Endothelial cell of umbilical vein (primary cell): Measurements from ENCODE around the gene CASP12. TPM values are rescaled to one million over a fixed set of nuclear protein-coding genes. Genes with fewer than 3 reads are reported as not detected.

Source experiments
- BruUV-seq: library from RNA; stranded (reverse); fragments of 400-500 nt; replicated peaks from 2 replicates; lab custom pipeline; 2021; lab: Mats Ljungman, UMichigan
- CTCF ChIA-PET: fragments of 300-600, 350-600 bp; sonication (Branson Sonifier 250); formaldehyde crosslinking; loops from one replicate; lab custom pipeline; 2021; ENCODE audit warnings: antibody characterized with exemption, inconsistent platforms; lab: Charles Lee
- POLR2A ChIA-PET: fragments of 300-600, 350-600 bp; sonication (Branson Sonifier 250); formaldehyde crosslinking; loops from one replicate; lab custom pipeline; 2021; ENCODE audit warnings: antibody characterized with exemption, inconsistent platforms; lab: Charles Lee
- DNase-seq: peaks from one replicate; pipeline ENCODE4 v3.0.0-alpha.2; 2011; ENCODE audit warnings: low read depth, low spot score
- FAIRE-seq: peaks from 2 replicates; lab custom pipeline; 2011; peaks lifted over from hg19 to GRCh38; lab: Jason Lieb, UNC
- H2AFZ ChIP-seq: 2 replicates; pipeline ENCODE4 v1.6.0; 2012; ENCODE audit warnings: low read depth, low read length, control low read depth, inconsistent platforms
- H3K27ac ChIP-seq: 2 replicates; pipeline ENCODE4 v1.5.1; 2011; ENCODE audit warnings: low read depth, mild to moderate bottlenecking, control low read depth, low read length, moderate library complexity; ENCODE audit not compliant: insufficient read depth
- H3K27me3 ChIP-seq, 2 experiments: 2 replicates each; pipeline versions ENCODE4 v1.6.0 to v1.6.1; 2011; ENCODE audit warnings: low read length in 2 of 2, mixed read lengths in 1 of 2; ENCODE audit not compliant: control insufficient read depth in 2 of 2, insufficient read depth in 2 of 2
- H3K36me3 ChIP-seq, 2 experiments: 2 replicates in 1 of 2; 3 replicates in 1 of 2; pipeline ENCODE4 v1.5.1; 2011; ENCODE audit warnings: low read length in 2 of 2, mild to moderate bottlenecking in 1 of 2, moderate library complexity in 1 of 2; ENCODE audit not compliant: control insufficient read depth in 2 of 2, insufficient read depth in 2 of 2; ENCODE audit errors: extremely low read depth in 1 of 2
- H3K4me1 ChIP-seq: 3 replicates; pipeline ENCODE4 v1.5.1; 2011; ENCODE audit warnings: mild to moderate bottlenecking, low read length; ENCODE audit not compliant: control insufficient read depth, insufficient read depth; ENCODE audit errors: extremely low read depth
- H3K4me2 ChIP-seq: 2 replicates; pipeline ENCODE4 v1.6.1; 2011; ENCODE audit warnings: low read length, control low read depth, mixed read lengths; ENCODE audit not compliant: insufficient read depth
- H3K4me3 ChIP-seq, 3 experiments: fragments of 200-600 bp in 1 of 3; sonication (generic), shearing (Covaris generic) in 1 of 3; replicated peaks in 1 of 3; 2 replicates each; pipeline ENCODE4 v1.5.1; 2011 to 2016; ENCODE audit warnings: control low read depth in 3 of 3, low read length in 3 of 3, mild to moderate bottlenecking in 2 of 3, inconsistent platforms in 1 of 3, low read depth in 1 of 3, moderate library complexity in 1 of 3; ENCODE audit not compliant: insufficient read depth in 1 of 3
- H3K79me2 ChIP-seq: 2 replicates; pipeline ENCODE4 v1.6.0; 2012; ENCODE audit warnings: low read length, inconsistent platforms; ENCODE audit not compliant: control insufficient read depth, insufficient read depth
- H3K9ac ChIP-seq: replicated peaks from 2 replicates; pipeline ENCODE3; 2011; ENCODE audit warnings: low read length, control low read depth; ENCODE audit not compliant: insufficient read depth; ENCODE audit errors: extremely low read depth
- H3K9me1 ChIP-seq: replicated peaks from 3 replicates; pipeline ENCODE4 v1.6.0; 2011; ENCODE audit warnings: mild to moderate bottlenecking, low read length; ENCODE audit not compliant: control insufficient read depth, insufficient read depth; ENCODE audit errors: extremely low read depth
- H3K9me3 ChIP-seq: replicated peaks from 2 replicates; pipeline ENCODE4 v1.5.1; 2012; ENCODE audit warnings: low read length, inconsistent platforms; ENCODE audit not compliant: control insufficient read depth, insufficient read depth
- H4K20me1 ChIP-seq: replicated peaks from 2 replicates; pipeline ENCODE3; 2011; ENCODE audit warnings: mild to moderate bottlenecking, low read length; ENCODE audit not compliant: control insufficient read depth, insufficient read depth; ENCODE audit errors: extremely low read depth
- CTCF ChIP-seq, 2 donors: IDR thresholded peaks; 1 replicate in 1 of 2; 2 replicates in 1 of 2; pipeline ENCODE4 v1.5.1; 2011; ENCODE audit warnings: low read length in 2 of 2, mild to moderate bottlenecking in 2 of 2, moderate library complexity in 2 of 2, control low read depth in 1 of 2, inconsistent platforms in 1 of 2, low read depth in 1 of 2; ENCODE audit not compliant: insufficient read depth in 1 of 2; ENCODE audit errors: extremely low read depth in 1 of 2
- FOS ChIP-seq: IDR thresholded peaks from 2 replicates; pipeline ENCODE4 v1.6.1; 2011; ENCODE audit warnings: mild to moderate bottlenecking, low read length, moderate library complexity, borderline replicate concordance; ENCODE audit not compliant: insufficient read depth
- GATA2 ChIP-seq: IDR thresholded peaks from 2 replicates; pipeline ENCODE4 v1.7.0; 2011; ENCODE audit warnings: low read depth, mild to moderate bottlenecking, moderate library complexity, mixed read lengths, low read length; ENCODE audit not compliant: insufficient read length, insufficient read depth
- POLR2AphosphoS5 ChIP-seq: IDR thresholded peaks from 2 replicates; pipeline ENCODE4 v1.6.1; 2012; ENCODE audit warnings: low read depth, mild to moderate bottlenecking, control low read depth, low read length, moderate library complexity; ENCODE audit not compliant: insufficient read depth
- dilution Hi-C: fragments of 300-500 bp; cut with MboI; formaldehyde crosslinking; loops from one replicate; pipeline ENCODE4 v1.15.0; 2019; ENCODE audit warnings: low sequenced_read_pairs; ENCODE audit not compliant: extremely low pct_ligation_motif_present
- intact Hi-C: fragments of 100-400 bp; cut with micrococcal nuclease; formaldehyde crosslinking; loops from one replicate; pipeline ENCODE4 v1.10.0; 2022
- polyA plus RNA-seq, 4 experiments: library from polyadenylated mRNA; depleted of rRNA in 3 of 4; stranded (reverse) in 3 of 4; unstranded in 1 of 4; fragments of >200 nt; gene quantifications; 2 replicates each; pipeline versions ENCODE4 v1.2.1 to v1.2.3, GENCODE V29; 2011 to 2012; ENCODE audit warnings: missing spikeins in 1 of 4
- total RNA-seq: library from RNA; stranded (reverse); gene quantifications from 2 replicates; pipeline ENCODE4 v1.2.3, GENCODE V29; 2021

CASP12 gene
- total and polyA plus RNA-seq, 2 donors (not counting 3 experiments of a cell fraction or from before 2014, with no cell fraction given), result 1.4 to 3.9 TPM

GRCh38 chr11:104853276-104853675 is 45.0 kb downstream of the CASP12 start:
- dilution Hi-C loops, result no loop called here

GRCh38 chr11:104852811-104853210 is 45.4 kb downstream of the CASP12 start:
- H3K27ac ChIP-seq, result no peak overlapping the region
- dilution Hi-C loops, result no loop called here
- H3K4me1 ChIP-seq, result no peaks in the 10 kb centered on the region
- H3K9ac ChIP-seq, result no peak overlapping the region
- BruUV-seq, result no TSS peak
- no peaks in the 10 kb centered on the region for H3K36me3 ChIP-seq
- intact Hi-C loops, result no loop called here
- H3K4me2 ChIP-seq, result no peak overlapping the region
- DNase-seq (no peak), FAIRE-seq (no peak)
- no peak overlapping the region for H3K4me3 ChIP-seq
- POLR2A ChIA-PET, result no interaction called here
- H3K27me3 ChIP-seq, result no peaks in the 10 kb centered on the region
- no peaks in the 10 kb centered on the region for H3K9me1 ChIP-seq
- H4K20me1 ChIP-seq, result no peaks in the 10 kb centered on the region
- no peaks in the 10 kb centered on the region for H3K79me2 ChIP-seq
- no peak overlapping the region for H2AFZ ChIP-seq
- CTCF ChIA-PET, result no interaction called here
- no peak for TF ChIP-seq POLR2AphosphoS5
- TF ChIP-seq FOS, result peak; percentile 15
- peak; percentile 46 for TF ChIP-seq GATA2
- H3K9me3 ChIP-seq, result no peaks in the 10 kb centered on the region

More at GRCh38 chr11:104853276-104853675, 45.0 kb downstream of the CASP12 start:
- intact Hi-C loops, result no loop called here
- no peak overlapping the region for H3K4me2 ChIP-seq
- H3K4me1 ChIP-seq, result no peaks in the 10 kb centered on the region
- no peaks in the 10 kb centered on the region for H3K9me1 ChIP-seq
- H4K20me1 ChIP-seq, result no peaks in the 10 kb centered on the region
- H3K9me3 ChIP-seq, result no peaks in the 10 kb centered on the region
- H3K27ac ChIP-seq, result no peak overlapping the region
- no peaks in the 10 kb centered on the region for H3K79me2 ChIP-seq
- TF ChIP-seq GATA2 (no peak), CTCF (IDR thresholded peaks at IDR 0.05; ENCODE audit: extremely low read depth in 1 of 2, insufficient read depth in 1 of 2, low read depth in 1 of 2, low read length in 2 of 2) (no peak)
- no peaks in the 10 kb centered on the region for H3K27me3 ChIP-seq
- H3K36me3 ChIP-seq, result no peaks in the 10 kb centered on the region
- ChIA-PET POLR2A (no interaction called here), CTCF (no interaction called here)
- DNase-seq (no peak), FAIRE-seq (no peak)
- BruUV-seq, result no TSS peak
- H3K4me3 ChIP-seq, result no peak overlapping the region
- no peak overlapping the region for H2AFZ ChIP-seq
- no peak overlapping the region for H3K9ac ChIP-seq
